Measurements from ENCODE around the gene ARF1.

The ARF1 gene

GRCh38 chr1:228148196-228148861, 65.8 kb downstream of the ARF1 start:
- DNase-seq (ENCODE audit: low read depth in 3 of 3), result no peak
